ENCODE data around the gene TBC1D10A. TPM values are rescaled to one million over a fixed set of nuclear protein-coding genes. Genes with fewer than 3 reads are reported as not detected.

The TBC1D10A gene
- total RNA-seq, 2 donors from 2014 or later, result 46.1 to 51.2 TPM

- intact Hi-C loops (cut with DNase I), result no loop called here
- TF ChIP-seq POLR2AphosphoS5 (IDR thresholded peaks at IDR 0.05) (no peak), CTCF (IDR thresholded peaks at IDR 0.05) (no peak), POLR2A (IDR thresholded peaks at IDR 0.05) (no peak)
- no peak for DNase-seq (ENCODE audit: low spot score)
- Histone ChIP-seq H3K27ac (no peak overlapping the region), H3K36me3 (no peaks in the 10 kb centered on the region), H3K27me3 (replicated peaks; ENCODE audit: insufficient read depth) (no peaks in the 10 kb centered on the region), H3K9me3 (no peaks in the 10 kb centered on the region), H3K4me3 (peak overlapping the region in 1 of 2 donors; percentile 41), H3K4me1 (replicated peaks) (no peaks in the 10 kb centered on the region)
- 31% methylated on average over 15 of the region's 15 CpGs for WGBS
Observed at GRCh38 chr22:30246814-30247376, 79.8 kb downstream of the TBC1D10A start.

GRCh38 chr22:30245985-30246813 is 80.5 kb downstream of the TBC1D10A start, which contains the start of gene LIF:
TSS of gene LIF (minus strand) at chr22:30246759. CDS start at chr22:30246695, 64 bp downstream.
- Histone ChIP-seq H3K4me3 (peak within 1 kb of the TSS; percentile 30 to 41), H3K27me3 (replicated peaks; ENCODE audit: insufficient read depth) (no peaks in the 10 kb centered on the region), H3K36me3 (no peaks in the 10 kb centered on the region), H3K27ac (peak within 1 kb of the TSS in 1 of 2 donors; percentile 45), H3K4me1 (replicated peaks) (no peaks in the 10 kb centered on the region), H3K9me3 (no peaks in the 10 kb centered on the region)
- no peak for DNase-seq (ENCODE audit: low spot score)
- intact Hi-C loops (cut with DNase I), result no loop called here
- WGBS, result under 1% methylated on average over 64 of the region's 64 CpGs
- TF ChIP-seq POLR2A (IDR thresholded peaks at IDR 0.05) (peak; percentile 16), CTCF (IDR thresholded peaks at IDR 0.05) (peak in 2 of 4 experiments; percentile 10 to 47), POLR2AphosphoS5 (IDR thresholded peaks at IDR 0.05) (no peak)

GRCh38 chr22:30245181-30245984 is 81.4 kb downstream of the TBC1D10A start:
- intact Hi-C loops (cut with DNase I), result no loop called here
- H3K9me3 ChIP-seq, result no peaks in the 10 kb centered on the region
- H3K27ac ChIP-seq, result no peak overlapping the region
- no peaks in the 10 kb centered on the region for H3K27me3 ChIP-seq (replicated peaks; ENCODE audit: insufficient read depth)
- H3K4me3 ChIP-seq, result peak overlapping the region; percentile 30 to 41
- TF ChIP-seq POLR2AphosphoS5 (IDR thresholded peaks at IDR 0.05) (no peak), CTCF (IDR thresholded peaks at IDR 0.05) (no peak), POLR2A (IDR thresholded peaks at IDR 0.05) (no peak)
- no peaks in the 10 kb centered on the region for H3K4me1 ChIP-seq (replicated peaks)
- H3K36me3 ChIP-seq, result no peaks in the 10 kb centered on the region
- no peak for DNase-seq (ENCODE audit: low spot score)
- 55% methylated on average over 15 of the region's 15 CpGs for WGBS

GRCh38 chr22:30244641-30245040 is 82.1 kb downstream of the TBC1D10A start:
- Histone ChIP-seq H3K27me3 (replicated peaks; ENCODE audit: insufficient read depth) (no peaks in the 10 kb centered on the region), H3K4me3 (no peak overlapping the region), H3K4me1 (replicated peaks) (no peaks in the 10 kb centered on the region), H3K27ac (no peak overlapping the region), H3K9me3 (no peaks in the 10 kb centered on the region), H3K36me3 (no peaks in the 10 kb centered on the region)
- DNase-seq (ENCODE audit: low spot score), result no peak
- TF ChIP-seq POLR2A (IDR thresholded peaks at IDR 0.05) (no peak), CTCF (IDR thresholded peaks at IDR 0.05) (no peak), POLR2AphosphoS5 (IDR thresholded peaks at IDR 0.05) (no peak)
- intact Hi-C loops (cut with DNase I), result no loop called here
- WGBS, result 97% methylated on average over 5 of the region's 5 CpGs

All from prostate gland (tissue), 2 donors.